ENCODE data around the gene THSD4.
"Not testable (repeated sequence)": the region's sequence is repeated elsewhere in the genome, so short reads cannot be mapped to it uniquely, and the experiment has no call there.

THSD4 gene

GRCh38 chr15:71346464-71346863 is 231.2 kb downstream of the THSD4 start:
- no peak for DNase-seq

- DNase-seq = no peak
These were observed 233.3 kb downstream of the THSD4 start for GRCh38 chr15:71348597-71348996.

- DNase-seq = no peak
These were observed 234.1 kb downstream of the THSD4 start for GRCh38 chr15:71349336-71349735.

- no peak for DNase-seq
These were observed 234.7 kb downstream of the THSD4 start for GRCh38 chr15:71349736-71350526.

GRCh38 chr15:71350622-71351378 is 235.5 kb downstream of the THSD4 start:
- DNase-seq = no peak

DNA sequence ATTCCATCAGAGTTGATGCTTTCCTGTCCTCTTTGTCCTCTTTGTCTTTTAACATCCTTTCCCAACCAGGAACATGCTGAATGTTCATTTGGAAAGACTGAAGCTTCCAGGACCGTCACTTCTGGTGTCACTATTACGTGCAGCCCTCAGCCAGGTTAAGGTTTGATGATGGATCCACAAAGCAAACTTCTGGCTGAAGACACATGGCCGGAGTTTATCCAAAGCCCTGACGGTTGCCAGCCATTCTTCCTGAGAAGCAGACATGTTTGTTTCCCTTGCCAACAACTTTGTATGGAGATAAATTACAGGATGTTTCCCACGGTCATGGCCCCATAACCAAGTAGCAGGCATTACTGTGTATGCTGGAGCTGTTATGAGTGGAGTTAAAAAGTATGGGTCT is 236.9 kb downstream of the THSD4 start:
- no peak for DNase-seq

DNA sequence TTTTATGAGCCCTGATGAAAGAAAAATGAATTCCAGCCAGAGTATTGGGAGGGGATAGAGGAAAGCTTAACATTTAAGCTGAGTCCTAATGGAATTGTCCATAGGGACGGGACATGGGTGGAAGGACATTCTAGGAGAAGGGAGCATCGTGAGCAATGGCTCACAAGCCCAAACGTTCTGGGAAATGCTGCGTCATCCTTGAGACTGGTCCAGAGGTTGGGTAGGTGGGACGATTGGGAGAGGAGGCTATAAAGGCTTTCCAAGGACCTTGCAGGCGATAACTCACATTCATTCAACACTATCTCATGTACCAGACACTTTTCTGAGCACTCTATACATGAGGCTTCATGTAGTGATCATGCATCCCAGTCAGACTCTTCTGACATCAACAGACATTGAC is 237.5 kb downstream of the THSD4 start:
- DNase-seq = no peak

GRCh38 chr15:71353171-71353570 is 237.9 kb downstream of the THSD4 start:
- no peak for DNase-seq

DNA sequence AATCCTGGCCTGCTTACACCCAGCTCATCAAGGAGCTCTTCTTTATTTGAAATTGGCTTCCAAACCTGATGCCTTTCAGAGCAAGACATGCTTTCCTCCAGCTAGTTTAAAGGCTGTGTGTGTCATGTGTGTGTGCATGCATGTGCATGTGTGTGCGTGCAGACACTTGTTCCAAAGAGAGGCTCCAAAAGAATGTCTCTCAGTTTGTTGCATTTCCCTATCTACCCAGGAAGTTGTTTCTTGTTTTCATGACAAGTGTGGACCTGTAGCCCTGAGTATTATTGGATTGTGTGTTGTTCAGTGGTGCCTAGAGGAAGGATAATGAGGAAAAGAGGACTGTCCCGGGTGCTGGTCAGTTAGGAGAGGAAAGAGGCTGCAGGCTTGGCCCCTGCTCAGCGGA is 240.0 kb downstream of the THSD4 start:
- DNase-seq = no peak

DNA sequence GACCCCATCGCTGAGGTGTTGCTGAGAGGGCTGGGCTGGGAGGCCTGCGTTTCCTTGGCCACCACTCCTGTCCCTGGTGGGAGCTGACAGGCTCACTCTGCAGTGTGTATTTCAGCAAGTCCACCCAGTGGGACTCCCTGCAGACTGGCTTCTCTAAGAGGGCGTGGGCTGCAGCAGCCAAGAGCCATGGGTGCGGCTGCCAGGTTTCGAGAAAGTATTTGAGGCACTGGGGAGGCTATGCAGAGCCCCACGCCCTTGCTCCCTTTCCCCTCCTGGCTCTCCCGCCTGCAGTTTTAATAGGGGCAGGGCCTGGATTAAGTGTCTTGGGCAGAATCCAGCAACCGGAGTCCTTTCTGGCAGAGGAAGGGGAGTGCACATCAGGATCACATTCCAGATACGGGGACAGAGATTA is 242.1 kb downstream of the THSD4 start:
- DNase-seq = no peak

DNA sequence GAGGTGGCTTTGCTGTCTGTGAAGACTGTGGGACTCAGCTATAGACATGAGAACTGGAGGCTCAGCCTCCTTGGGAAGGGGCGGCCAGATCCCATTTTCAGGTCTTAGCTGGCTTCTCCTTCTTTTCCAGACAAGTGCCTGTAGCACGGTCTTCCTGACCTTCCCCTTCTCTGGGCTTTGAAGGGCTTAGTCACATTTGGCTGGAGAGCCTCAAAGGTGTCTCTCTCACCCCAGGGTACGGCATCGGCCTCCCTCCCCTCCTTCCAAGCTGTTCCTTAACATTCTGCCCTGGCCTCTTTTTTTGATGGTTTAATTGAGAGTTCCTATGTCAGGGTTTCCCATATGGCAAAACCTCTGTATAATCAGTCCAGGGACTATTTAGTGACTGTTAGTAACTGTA is 242.7 kb downstream of the THSD4 start:
- DNase-seq = no peak

GRCh38 chr15:71359246-71359645 is 244.0 kb downstream of the THSD4 start:
- DNase-seq = no peak

DNA sequence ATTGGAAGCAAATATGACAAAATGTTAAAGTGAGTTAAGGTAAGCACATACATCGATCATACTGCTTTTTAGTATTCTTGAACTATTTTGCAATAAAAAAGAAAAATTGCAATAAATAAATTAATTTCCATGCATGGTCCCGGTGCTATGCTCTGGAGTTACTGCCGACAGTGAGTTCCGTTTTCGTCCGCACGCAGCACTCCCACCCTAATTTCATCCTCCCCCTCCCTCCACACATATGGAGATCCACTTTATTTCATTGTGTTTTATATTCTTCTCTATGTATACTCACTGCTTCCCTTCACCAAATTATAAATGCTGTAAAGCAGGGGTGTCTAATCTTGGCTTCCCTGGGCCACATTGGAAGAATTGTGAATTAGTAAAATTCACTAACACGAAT is 247.3 kb downstream of the THSD4 start:
- no peak for DNase-seq

GRCh38 chr15:71362987-71363968 is 248.0 kb downstream of the THSD4 start:
- no peak for DNase-seq

GRCh38 chr15:71364117-71364584 is 248.9 kb downstream of the THSD4 start:
- no peak for DNase-seq

DNA sequence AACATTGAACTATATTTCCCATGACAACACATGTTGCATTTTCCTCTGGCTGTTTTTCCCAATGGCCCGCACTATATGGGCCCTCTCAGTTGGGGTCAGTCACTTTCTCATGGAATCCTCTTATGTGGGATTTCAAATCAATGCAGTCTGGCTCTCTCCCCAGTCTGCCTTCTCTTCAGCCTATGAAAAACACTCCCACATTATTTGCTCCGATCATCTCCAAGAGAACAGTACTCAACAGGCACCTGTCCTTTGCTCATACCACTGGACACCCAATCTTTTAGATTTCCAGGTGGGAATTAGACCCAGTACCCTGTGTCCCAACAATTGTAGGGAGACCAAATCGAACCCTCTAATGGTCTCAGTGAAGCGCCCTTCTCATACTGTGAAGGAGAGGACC is 251.3 kb downstream of the THSD4 start:
- DNase-seq = no peak

DNA sequence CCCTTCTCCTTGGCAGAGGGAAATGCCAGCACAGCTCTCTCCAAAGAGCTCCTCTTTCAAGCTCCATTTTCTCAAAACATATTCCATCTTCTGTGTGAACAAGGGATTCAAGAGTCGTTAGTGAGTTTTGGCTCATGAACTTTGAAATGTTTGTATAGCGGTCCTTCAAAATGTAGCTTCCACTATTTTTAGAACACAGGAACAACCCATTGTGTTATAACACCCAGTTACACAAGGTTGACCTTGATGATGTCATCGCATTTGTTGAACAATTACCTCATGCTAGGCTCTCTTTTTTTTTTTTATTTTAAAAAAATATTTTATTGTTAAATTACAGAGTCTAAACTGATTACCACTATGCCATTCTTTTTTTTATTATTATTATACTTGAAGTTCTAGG is 251.7 kb downstream of the THSD4 start:
- no peak for DNase-seq

DNA sequence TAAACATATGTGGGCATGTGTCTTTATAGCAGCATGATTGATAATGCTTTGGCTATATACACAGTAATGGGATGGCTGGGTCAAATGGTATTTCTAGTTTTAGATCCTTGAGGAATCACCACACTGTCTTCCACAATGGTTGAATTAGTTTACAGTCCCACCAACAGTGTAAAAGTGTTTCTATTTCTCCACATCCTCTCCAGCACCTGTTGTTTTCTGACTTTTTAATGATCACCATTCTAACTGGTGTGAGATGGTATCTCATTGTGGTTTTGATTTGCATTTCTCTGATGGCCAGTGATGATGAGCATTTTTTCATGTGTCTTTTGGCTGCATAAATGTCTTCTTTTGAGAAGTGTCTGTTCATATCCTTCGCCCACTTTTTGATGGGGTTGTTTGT is 252.5 kb downstream of the THSD4 start:
- DNase-seq = not testable (repeated sequence)

- DNase-seq = not testable (repeated sequence)
These were observed 257.5 kb downstream of the THSD4 start for GRCh38 chr15:71372769-71373168.

GRCh38 chr15:71373917-71374316 is 258.6 kb downstream of the THSD4 start:
- DNase-seq = no peak

DNA sequence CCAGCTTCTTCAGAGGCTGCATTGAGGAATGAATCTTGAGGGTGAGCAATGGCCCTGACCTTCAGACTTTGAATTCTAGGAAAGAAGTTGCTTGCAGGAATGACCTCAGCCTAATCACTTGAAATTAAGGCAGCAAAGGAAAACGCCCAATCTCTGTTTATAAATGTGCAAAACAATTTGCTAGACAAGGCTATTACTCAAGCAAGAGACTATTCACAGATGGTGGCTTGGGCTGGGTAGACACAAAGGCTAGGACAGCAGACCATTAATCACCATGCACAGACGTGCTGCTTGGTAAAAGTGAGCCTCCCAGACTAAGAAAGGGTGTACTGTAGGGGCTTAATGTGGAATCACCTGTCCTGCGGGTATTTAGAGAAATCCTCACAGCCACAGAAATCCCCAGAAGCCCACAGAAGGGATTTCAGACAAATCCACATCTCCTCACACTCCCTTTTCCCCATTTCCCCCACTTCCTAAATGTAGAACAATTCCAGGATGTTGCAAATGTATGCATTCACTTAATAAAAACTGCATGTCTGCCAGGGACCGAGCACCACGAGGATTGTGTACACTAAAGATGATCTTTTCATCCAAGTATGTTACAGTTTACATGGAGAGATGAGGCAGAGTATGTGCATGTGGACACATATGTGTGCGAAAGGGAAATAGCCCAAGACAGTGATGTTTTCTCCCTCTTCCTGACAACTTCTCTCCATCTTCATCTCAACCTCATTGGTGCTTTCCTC is 259.5 kb downstream of the THSD4 start:
- no peak for DNase-seq

All from amygdala (tissue), 56 donors.